ENCODE measurements around the gene WBP2NL. TPM values are rescaled to one million over a fixed set of nuclear protein-coding genes. Genes with fewer than 3 reads are reported as not detected.
A peak's percentile ranks its signal among the peaks of the same experiment; 100 is the strongest.

WBP2NL gene
- total and polyA plus RNA-seq, 4 donors, result 0.12 to 0.50 (median 0.25) TPM

- no peak overlapping the region for H3K4me3 ChIP-seq (ENCODE audit: low read depth in 1 of 3, low read length in 3 of 3)
Measured at GRCh38 chr22:41975299-41976069, 23.1 kb upstream of the WBP2NL start.

GRCh38 chr22:41976070-41976901 lies 22.3 kb upstream of the WBP2NL start:
- H3K36me3 ChIP-seq (ENCODE audit: control insufficient read depth in 4 of 4, insufficient read depth in 3 of 4, low read depth in 1 of 4, low read length in 3 of 4), result no peaks in the 10 kb centered on the region
- no peak for DNase-seq (ENCODE audit: low spot score)
- peak overlapping the region in 1 of 3 donors; percentile 55 for H3K4me3 ChIP-seq (ENCODE audit: low read depth in 1 of 3, low read length in 3 of 3)
- H3K4me1 ChIP-seq (ENCODE audit: control insufficient read depth in 4 of 4, insufficient read depth in 4 of 4, low read length in 3 of 4), result peaks cover 5 to 6% (median 6%) of the 10 kb centered on the region in 4 donors
- no peak for TF ChIP-seq CTCF (IDR thresholded peaks at IDR 0.05; ENCODE audit: low read depth, low read length, missing input control)
- TF ChIP-seq EGR1 (IDR thresholded peaks at IDR 0.05; ENCODE audit: low read depth in 2 of 2), result no peak
- no peak for TF ChIP-seq SP1 (IDR thresholded peaks at IDR 0.05)
- TF ChIP-seq GABPA (IDR thresholded peaks at IDR 0.05 in 1 of 2, conservative IDR thresholded peaks at IDR 0.05 in 1 of 2), result no peak
- no peak for TF ChIP-seq MAX (IDR thresholded peaks at IDR 0.05)
- TF ChIP-seq FOXA1 (IDR thresholded peaks at IDR 0.05), result no peak
- whole genome bisulfite sequencing, result 3% methylated on average over 72 of the region's 72 CpGs
- H3K9me3 ChIP-seq (ENCODE audit: control insufficient read depth in 4 of 4, low read length in 3 of 4), result no peaks in the 10 kb centered on the region
- no peaks in the 10 kb centered on the region for H3K27me3 ChIP-seq (ENCODE audit: control insufficient read depth in 4 of 4, insufficient read depth in 4 of 4, low read length in 3 of 4)
- no peak overlapping the region for H3K9ac ChIP-seq (ENCODE audit: low read depth in 1 of 2, low read length in 2 of 2)
- no peak overlapping the region for H3K27ac ChIP-seq (ENCODE audit: low read depth in 1 of 2, low read length in 2 of 2)

More at GRCh38 chr22:41975299-41976069, 23.1 kb upstream of the WBP2NL start:
- TF ChIP-seq JUND (IDR thresholded peaks at IDR 0.05) (no peak), FOXA2 (IDR thresholded peaks at IDR 0.05) (no peak), RXRA (IDR thresholded peaks at IDR 0.05) (no peak), MAX (IDR thresholded peaks at IDR 0.05) (no peak), ATF3 (IDR thresholded peaks at IDR 0.05) (no peak), RAD21 (IDR thresholded peaks at IDR 0.05) (no peak), HNF4G (IDR thresholded peaks at IDR 0.05) (no peak), ZBTB33 (IDR thresholded peaks at IDR 0.05) (no peak), NR2F2 (IDR thresholded peaks at IDR 0.05) (no peak), GABPA (IDR thresholded peaks at IDR 0.05 in 1 of 2, conservative IDR thresholded peaks at IDR 0.05 in 1 of 2) (no peak), SP1 (IDR thresholded peaks at IDR 0.05) (no peak), YY1 (IDR thresholded peaks at IDR 0.05) (no peak), CTCF (IDR thresholded peaks at IDR 0.05; ENCODE audit: low read depth, low read length, missing input control) (no peak)
- Histone ChIP-seq H3K27me3 (ENCODE audit: control insufficient read depth in 4 of 4, insufficient read depth in 4 of 4, low read length in 3 of 4) (no peaks in the 10 kb centered on the region), H3K9me3 (ENCODE audit: control insufficient read depth in 4 of 4, low read length in 3 of 4) (no peaks in the 10 kb centered on the region), H3K27ac (ENCODE audit: low read depth in 1 of 2, low read length in 2 of 2) (no peak overlapping the region), H3K9ac (ENCODE audit: low read depth in 1 of 2, low read length in 2 of 2) (no peak overlapping the region), H3K4me1 (ENCODE audit: control insufficient read depth in 4 of 4, insufficient read depth in 4 of 4, low read length in 3 of 4) (peaks cover 5 to 6% (median 6%) of the 10 kb centered on the region in 4 donors), H3K36me3 (ENCODE audit: control insufficient read depth in 4 of 4, insufficient read depth in 3 of 4, low read depth in 1 of 4, low read length in 3 of 4) (no peaks in the 10 kb centered on the region)
- DNase-seq (ENCODE audit: low spot score), result no peak
- WGBS, result 67% methylated on average over 12 of the region's 12 CpGs

All from liver (tissue), 9 donors.